A172 (cell line): ENCODE measurements around the gene GRIA1. TPM values are rescaled to one million over a fixed set of nuclear protein-coding genes. Genes with fewer than 3 reads are reported as not detected.

Experiments used
- DNase-seq: peaks from one replicate; pipeline ENCODE4 v3.0.0-alpha.2; 2015; ENCODE audit warnings: low spot score
- total RNA-seq: library from RNA; depleted of rRNA; stranded (reverse); fragments of >200 nt; shearing (Covaris generic); gene quantifications from 2 replicates; pipeline ENCODE4 v1.2.3, GENCODE V29; 2014

Gene GRIA1
- total RNA-seq, 1 experiment from 2014 or later: 0.38 TPM

DNA sequence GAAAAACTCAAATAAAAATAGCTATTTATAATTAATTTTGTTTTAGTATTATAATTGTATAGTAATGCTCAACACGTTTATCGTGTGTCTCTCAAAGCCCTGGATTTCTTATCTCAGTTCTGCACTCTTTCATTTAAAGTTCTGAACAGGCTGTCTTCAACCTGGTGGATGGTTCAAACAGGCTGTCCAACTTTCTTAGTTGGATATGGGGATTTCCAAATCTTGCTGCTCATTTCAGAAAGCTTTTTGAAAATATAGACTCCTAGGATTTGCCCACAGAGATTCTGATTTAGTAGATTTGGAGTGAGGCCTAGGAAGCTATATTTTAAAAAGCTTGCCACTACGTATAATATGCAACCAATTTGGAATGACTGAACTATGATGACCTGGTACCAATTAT lies 120.3 kb downstream of the GRIA1 start:
- no peak for DNase-seq

DNA sequence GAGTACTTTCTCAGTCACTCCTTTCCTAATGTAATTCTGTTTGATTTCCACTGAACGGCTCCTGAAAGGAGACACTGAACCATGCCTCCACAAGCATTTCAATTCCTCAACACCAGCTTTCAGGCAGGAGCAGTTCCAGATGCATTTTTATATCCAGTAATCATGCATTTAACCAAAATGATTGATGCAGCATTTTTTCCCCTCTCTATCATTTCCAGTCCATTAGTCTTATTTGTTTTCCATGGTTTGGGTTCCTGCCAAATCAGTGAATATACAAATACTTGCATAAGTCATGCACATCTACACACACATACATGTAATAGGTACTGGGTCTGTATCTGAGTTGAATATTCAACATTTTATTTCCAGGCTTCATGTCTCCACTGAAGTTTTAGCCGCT lies 122.7 kb downstream of the GRIA1 start:
- no peak for DNase-seq

DNA sequence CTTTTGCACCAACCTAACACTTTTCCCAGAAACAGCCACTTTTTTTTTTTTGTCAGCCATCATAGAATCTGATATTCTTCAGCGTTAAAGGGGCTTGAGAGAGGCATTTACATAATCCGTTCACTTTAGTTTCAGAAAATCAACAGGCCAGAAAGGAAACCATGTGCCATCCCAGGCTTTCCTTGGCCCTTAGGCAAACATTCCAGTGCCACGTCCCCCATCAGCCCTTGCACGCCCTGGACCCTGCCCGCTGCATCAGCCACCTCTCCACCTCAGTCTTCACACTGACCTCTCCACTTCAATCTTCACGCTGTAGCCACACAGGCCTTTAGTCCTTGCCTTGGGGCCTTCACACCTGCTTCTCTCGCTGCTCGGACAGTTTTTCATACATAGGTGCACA lies 123.2 kb downstream of the GRIA1 start:
- no peak for DNase-seq

DNA sequence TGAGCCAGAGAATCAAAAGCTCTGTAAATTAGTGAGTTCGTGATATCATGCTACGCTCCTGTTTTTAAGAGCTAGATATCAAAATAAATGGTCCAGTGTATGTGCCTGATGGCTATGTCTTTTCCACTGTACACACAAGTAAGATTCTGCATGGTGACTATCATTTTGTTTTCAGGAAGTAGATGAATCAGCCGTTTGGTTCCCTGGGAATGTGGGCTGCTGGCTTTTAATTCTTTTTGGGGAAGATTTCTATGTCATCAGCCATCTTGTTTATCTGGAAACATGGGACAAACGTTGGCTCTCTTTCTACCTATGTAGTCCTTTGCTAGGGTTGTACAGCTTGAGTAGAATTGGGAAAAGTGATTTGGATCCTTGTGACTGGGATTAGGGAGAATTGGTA lies 126.7 kb downstream of the GRIA1 start:
- peak; percentile 39 for DNase-seq

DNA sequence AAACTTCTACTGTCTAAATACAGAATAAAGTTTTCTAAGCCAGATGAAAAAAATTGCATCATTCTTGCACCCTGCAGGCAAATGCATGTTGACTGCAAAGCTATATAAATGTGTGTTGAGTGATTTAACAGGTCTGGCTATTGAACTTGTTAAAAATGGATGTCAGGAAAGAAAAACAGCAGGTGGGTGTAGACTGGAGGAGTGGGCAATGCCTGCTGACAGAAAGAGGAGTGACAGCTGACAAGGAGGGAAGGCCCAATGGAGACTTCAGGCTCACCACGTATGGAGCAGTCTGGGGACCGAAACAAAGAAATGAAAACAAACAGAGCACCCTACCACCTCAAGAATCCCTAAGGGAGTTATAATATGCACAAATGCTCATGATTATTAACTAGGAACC lies 127.8 kb downstream of the GRIA1 start:
- no peak for DNase-seq

DNA sequence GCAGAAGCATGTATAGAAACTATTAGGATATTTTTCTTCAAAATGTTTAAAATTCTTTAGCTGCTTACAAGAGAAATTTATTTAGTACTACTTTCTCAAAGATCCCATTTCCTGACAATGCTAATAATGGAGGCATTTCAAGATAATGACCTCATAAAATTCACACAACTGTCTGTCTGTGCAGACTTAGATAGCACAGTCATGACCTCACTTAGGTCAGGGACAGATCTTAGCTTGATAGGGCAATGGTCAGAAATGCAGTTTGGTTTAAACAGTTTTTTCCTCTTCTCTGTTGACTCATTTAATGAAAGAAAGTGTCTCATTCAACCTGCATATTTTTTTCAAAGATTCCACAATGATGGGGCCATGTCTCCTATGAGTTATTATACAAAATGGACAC lies 128.4 kb downstream of the GRIA1 start:
- DNase-seq: peak; percentile 69

DNA sequence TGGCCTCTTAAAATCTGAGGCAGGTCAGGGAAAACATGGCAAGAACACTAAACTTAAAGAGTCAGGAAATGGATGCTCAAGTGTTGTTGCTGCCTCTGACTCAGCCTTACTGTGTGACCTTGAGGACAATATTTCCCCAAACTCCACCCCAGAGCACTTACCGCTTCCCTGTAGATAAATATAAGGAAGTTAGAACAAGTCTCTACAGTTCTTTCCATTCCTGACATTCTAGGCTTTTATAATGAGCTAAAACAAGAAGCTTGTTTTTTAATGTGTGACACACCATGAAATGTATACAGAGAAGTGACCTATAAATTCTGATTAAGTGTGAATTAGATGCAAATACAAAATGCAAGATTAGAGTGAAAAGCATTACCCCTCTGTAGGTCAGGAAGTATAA lies 129.3 kb downstream of the GRIA1 start:
- DNase-seq: peak; percentile 78

DNA sequence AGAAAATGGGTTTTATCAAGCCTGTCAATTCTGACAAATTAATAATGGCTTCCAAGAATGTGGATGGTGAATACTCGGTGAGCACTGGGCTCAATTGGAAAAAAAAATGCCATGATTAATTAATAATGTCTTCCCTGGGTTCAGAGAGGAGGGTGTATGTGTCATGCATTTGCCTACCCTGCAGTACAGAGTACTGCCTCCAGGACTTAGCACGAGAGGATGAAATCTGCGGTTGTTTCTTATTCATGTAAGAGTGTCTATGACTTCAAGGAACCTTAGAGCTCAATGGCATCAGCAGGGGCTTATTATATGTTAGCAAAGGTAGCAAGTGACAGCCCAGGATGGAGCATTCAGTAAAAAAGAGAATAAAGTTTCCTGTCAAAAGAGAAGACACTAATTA lies 132.7 kb downstream of the GRIA1 start:
- no peak for DNase-seq

DNA sequence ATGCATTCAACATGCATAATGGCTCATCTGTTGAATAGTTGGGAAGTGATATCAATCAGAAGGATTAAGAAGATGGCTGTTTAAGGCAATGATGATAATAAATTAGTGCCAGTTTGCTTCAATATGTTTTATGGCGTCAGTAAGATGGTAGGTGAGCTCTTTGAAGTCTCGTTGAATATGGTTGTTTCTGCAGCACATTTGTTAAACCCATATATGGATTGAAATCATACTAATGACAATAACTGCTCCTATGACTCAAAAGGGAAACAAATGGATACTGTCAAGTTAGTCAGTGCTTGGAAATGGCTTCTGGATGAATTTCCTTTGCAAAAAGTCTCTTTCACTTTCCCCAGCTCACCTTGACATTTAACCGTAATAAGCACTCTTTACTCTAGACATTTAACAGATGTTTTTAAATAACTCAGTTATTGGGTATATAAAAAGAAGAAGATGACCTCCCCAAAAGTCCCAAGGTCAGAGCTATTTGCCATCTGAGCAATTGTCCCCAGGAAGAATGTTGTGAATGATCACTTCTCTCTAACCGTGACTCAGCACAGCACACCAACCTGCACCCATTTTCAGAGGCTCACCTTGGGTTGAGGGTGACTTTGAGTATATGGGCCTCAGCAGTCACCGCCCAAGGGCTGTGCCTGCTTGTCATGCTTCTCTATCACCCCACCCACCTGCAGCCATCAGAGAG lies 133.4 kb downstream of the GRIA1 start:
- peak; percentile 56 for DNase-seq

DNA sequence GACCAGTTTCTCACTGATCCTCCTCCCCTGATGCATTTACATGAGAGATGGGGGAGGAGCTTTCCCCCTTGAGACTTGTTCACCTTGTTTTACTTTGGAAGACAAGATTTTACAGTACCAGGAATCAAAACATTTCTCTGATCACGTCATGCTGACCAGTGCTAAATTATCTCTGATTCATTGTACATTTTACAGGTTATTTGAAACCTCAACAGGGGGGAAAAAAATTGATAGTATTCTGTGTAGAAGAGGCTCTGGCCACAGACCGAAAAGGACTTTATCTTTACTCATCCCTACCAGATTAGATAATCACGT lies 133.9 kb downstream of the GRIA1 start:
- DNase-seq: no peak

DNA sequence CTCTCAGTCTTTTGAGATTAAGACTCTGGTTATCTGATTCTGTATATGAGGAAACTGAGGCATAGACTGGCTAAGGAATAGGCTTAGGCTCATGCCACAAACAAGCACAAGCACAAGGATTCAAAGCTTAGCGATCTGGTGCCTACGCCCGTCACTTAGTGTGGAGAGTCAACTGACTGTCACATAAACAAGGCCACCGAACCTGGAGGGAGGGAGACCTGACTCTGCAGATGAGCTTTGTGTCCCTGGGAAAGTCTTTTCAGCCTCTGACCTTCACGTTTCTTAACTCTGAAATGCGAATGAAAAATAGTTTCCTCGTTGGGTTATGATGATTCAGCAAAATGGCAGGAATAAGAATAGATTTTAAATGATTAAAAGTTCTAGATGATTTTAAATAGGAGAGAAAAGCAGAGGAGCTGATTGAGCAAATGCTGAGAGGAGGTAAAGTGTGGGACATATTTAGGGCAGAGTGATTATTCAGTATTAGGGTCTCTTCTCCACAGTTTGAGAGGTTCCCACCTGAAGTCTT lies 135.4 kb downstream of the GRIA1 start:
- no peak for DNase-seq

DNA sequence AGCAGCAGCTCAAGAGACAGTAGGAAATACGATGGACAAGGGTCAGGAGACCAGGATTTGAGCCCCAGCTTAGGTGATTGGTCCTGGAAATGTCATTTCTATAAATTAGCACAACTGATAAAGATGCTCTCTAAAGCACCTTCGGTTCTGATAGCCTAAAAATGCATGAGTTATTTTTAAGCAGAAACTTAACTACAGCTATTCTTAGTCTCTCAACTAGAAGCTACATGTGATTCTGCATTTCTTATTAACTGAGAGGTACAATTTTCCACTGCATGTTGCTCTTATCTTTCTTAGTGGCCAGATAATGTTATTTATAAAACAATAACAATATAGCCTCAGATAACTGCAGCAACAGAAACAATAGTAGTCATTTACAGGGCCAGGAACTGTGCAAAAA lies 136.4 kb downstream of the GRIA1 start:
- DNase-seq: no peak

DNA sequence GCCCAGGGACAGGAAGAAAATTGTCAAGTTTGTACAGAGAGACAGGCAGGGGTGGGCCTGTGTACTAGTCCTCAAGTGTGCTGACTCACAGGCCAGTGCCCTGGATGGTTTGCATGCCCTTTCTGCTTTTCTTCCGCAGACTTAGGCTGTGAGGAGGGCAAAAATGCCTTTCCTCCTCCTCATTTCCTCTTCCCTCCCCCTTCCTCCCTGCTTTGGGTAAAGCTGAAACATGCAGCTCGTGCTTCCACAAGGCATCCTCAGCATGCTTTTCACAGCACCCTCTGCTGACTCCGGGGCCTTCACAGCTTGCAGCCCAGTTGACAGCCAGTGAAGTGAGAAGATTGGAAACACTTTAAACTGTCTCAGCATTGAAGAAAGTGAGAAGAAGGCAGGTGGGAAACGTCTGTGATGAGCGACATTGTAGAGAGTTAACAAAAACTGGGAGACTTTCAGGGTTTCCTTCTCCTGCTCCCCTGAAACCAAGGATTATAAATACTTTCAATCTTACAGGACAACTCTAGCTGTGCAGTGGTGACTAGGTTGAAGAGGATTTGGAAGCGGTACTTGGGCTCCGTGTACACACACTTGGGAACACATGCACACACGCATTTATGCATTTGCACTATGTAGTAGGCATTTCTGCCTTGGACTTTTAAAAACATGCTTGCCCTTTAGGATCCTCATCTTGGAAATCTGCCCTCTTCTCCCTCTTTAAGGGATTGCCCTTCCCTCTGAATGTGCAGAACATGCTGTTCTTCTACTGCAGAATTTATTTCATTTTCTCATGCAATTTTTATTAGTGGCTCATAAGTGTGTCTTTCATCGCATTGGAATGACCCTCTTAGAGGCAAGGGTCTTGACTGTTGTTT lies 138.8 kb downstream of the GRIA1 start:
- DNase-seq: peak; percentile 99

DNA sequence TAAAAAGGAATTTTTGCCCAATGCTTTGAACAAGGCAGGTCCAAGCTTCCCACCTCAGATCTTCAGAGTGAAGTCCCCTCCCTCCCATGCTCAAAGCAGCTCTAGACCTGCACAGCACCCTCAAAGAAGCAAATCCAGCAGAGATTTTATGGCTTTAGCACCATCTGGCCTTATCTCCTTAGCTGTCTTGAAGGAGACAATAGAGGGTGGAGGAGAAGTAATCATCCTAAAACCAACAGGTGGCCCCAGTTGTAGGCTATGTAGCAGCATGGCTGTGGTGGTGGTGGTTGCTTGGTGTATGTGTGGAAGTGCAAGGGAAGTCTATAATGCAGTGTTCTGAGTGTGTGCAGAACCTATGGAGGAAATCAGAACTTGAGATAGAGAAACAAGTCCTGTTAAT lies 140.1 kb downstream of the GRIA1 start:
- DNase-seq: no peak

DNA sequence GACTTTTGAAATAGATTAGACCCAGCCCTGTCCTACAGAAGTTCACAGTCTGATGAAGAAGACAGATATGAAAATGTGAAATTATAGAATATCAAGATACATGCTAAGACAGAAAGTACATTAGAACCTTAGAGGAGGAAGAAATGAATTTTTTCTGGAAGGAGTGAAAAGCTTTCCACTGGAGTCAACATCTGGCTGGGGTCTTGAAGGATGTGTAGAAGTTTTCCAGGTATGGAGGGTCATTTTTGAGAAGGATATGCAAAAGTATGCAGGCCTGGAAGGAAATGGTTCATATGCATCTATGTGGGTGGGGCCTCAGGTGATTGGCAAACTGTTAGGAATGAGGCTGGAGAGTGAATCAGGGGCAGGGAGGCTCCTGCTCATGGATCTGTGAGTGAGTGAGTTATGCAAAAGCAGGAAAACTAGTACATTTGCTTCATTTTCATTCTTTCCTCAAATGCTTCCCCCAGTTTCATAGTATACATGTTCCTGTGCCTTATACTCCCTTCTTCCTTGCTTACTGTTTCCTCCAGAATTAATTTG lies 142.3 kb downstream of the GRIA1 start:
- DNase-seq: peak; percentile 23

DNA sequence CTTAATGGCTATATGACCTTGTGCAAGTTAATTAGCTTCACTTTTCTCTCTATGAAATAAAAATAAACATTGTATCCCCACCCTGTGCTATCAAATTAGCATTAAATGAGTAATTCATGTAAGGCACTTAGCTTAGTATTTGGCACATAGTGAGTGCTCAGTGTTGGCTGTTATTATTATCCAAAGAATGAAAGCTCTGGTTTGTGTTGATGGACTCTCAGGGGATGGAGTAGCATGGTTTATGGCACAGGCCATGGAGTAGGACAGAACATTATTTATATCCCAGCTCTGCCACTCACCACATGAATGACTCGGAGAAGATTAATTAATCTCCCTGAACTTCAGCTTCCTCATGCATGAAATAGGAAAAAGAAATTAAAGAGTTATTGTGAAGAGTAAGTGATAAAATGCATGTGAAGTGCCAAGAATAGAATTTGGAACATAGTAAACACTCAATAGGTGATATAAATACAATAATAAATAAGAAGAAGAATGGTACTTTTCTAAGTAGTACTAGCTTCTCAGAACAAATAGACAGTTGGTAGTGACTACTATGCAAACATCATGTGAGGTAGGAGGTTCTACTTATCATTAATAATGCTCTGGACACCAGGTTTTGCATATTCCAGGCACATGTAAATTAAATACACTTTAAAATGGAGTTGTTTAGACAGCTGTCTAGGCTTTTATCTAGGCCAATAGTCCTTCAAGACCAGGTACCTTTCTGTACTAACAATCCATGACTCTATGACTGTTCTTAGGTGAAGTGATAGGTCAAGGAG lies 146.4 kb downstream of the GRIA1 start:
- no peak for DNase-seq

DNA sequence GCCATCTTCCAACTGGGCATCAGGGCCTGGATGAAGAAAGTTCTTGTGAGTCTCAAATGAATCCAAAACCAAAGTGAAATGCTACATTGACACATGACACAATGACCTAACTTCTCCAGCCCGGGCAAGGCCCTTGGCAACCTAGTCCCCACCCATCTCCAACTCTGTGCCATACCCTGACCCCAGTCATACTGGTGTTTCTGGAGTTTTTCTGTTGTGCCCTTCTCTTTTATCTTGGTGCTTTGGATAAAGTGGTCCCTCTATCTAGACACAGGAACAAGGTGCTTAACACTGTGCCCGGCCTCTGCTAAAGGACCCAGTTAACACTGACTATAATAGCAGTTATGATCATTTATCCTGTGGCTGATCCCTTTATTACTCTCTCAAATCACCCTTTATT lies 149.8 kb downstream of the GRIA1 start:
- DNase-seq: no peak

DNA sequence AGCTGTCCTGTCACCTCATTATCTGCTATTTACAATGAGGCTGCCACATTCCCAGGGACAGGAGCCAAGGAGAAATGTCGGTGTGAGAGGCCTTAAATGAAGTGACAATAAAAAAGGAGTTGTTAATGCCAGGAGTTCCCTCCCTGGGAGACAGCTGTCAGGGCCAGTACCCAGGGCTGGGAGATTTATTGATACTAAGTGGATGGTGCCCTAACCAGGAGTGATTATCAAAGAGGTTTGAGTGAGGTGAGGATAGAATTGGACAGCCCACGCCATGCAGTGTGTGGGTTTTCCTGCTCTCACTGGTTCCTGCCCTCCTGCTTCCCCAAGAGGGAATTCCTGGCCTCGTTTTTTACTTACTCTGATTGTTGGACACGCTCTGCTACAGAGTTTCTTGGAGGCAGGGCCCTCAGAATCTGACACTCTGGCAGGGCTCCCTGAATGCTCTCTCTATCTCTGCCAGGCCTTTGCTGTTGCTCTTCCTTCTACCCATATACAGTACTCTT lies 150.8 kb downstream of the GRIA1 start:
- DNase-seq: no peak

DNA sequence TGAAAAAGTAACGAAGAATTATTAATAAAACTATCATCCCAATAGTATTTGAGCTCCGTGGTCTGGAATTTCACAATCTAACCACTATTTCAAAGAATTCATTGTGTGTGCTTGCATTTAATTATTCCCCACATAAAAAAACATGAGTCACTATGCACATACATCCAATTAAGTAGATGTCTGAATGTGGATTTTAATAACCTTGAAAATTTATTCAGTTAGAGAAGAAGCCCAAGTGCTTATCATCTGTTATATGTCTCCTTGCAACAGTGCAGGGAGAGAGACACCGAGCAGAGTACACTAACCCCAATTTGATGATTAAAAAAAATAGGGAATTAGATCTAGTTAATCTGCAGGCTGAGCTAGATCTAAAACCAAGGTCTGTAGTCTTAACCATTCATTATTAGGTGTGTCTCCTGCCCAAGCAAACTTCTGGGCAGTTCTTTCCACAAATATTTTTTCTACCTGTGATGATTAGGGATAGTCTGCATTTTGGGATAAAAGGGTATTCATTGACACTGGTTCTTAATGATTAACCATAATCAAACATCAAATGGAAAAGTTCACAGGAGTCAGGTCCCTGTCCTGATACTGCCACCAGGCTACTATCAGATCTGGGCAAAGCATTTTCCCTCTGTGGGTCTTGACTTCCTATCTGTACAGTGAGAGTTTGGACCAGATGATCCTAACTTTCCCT lies 164.2 kb downstream of the GRIA1 start:
- peak; percentile 19 for DNase-seq

DNA sequence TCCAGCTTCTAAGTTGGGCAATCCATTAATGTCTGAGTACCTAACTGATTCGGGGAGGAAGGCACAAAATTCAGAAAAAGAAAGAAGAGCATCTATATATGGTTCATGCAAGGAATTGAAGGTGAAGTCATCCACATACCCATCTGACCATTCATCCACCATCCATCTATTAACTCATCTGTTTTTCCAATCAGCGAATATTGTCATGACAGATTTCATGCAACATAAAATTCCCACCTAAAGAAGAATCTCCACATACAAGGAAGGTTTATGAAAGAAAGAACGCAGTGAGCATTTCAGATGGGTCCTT lies 164.7 kb downstream of the GRIA1 start:
- DNase-seq: no peak

DNA sequence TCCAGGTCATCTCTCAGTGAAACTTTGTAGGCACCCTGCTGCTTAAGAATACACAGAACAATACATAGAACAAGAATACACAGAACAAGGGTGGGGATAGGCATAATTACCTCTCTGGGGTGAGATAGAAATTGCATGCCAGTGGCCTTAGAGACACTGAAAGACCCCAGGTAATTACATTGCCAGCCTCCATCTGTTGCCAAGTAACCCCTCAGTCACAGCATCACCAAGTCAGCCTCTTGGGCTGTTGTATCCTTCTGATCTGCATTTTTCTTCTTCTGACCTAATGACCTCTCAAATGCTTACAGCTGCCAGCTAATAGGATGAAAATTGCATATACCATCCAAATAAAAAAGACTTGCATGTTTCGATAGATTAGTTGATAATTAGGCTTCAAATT lies 167.7 kb downstream of the GRIA1 start:
- no peak for DNase-seq

DNA sequence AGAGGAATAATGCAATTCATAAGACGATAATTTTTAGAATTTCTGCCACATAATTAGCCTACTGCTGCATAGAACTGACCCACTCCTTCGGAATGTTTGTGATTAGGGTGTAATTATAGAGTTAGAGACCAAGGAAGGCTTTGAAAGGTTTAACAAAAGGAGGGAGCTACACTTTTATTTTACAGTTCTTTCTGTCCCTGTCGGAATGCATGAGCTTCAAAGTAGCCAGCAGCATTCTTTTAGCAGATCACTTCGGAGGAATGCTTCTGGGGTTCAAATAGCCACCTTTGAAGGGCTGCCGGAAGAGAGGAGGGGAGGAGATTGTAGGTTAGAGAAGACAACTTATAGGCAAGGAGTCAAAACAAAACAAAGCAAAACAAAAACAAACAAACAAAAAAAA lies 168.1 kb downstream of the GRIA1 start:
- no peak for DNase-seq
